Measurements from ENCODE around the gene PPM1J.
A peak's percentile ranks its signal among the peaks of the same experiment; 100 is the strongest.
"Not testable (repeated sequence)": the region's sequence is repeated elsewhere in the genome, so short reads cannot be mapped to it uniquely, and the experiment has no call there.

PPM1J gene

GRCh38 chr1:112715264-112716053, at the start of gene PPM1J:
TSS of gene PPM1J (minus strand) at chr1:112715332. CDS start at chr1:112715301, 31 bp downstream.
- peak; percentile 77 for DNase-seq

DNA sequence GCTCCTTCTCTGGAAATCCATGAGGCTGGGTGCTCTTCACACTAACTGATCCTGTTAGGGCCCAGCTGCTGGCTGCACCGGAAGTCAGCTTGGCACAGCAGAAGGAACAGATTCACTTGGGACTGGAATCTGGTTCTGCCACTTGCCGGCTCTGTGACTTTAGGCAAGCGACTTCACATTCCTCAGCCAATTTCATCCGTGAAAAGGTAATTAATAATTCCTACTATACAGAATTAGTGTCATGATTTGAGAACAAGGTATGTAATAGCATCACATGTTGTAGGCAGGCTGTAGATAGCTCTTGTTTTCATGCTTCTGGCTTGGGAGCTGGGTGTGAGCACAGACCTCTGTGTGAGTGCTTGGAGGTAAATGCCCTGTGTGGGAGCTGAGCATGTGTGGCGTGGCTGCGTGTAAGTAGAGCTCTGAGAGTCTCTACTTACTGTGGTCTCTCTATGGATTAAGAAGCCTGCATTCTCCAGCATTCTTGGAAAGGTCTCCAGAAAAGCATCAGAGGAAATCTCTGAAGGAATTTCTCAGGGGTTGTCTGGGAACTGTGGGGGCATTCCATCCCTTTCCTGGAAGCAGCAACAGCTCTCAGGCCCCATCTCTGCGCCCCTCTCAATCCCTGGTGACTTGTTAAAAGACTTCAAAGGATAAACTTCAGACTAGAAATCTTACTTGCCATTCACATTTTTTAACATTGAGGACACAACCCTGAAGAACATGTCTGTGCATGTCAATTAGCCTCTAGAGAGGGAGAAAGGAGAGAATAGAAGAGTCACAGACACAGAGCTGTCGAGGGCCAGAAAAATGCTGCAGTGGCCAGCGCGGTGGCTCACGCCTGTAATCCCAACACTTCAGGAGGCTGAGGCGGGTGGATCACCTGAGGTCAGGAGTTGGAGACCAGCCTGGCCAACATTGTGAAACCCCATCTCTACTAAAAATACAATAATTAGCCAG, 47.7 kb upstream of the PPM1J start:
- DNase-seq = no peak

- DNase-seq = no peak
These were observed 46.8 kb upstream of the PPM1J start for GRCh38 chr1:112761714-112762480.

- no peak for DNase-seq
These were observed 44.1 kb upstream of the PPM1J start for GRCh38 chr1:112759228-112759627.

DNA sequence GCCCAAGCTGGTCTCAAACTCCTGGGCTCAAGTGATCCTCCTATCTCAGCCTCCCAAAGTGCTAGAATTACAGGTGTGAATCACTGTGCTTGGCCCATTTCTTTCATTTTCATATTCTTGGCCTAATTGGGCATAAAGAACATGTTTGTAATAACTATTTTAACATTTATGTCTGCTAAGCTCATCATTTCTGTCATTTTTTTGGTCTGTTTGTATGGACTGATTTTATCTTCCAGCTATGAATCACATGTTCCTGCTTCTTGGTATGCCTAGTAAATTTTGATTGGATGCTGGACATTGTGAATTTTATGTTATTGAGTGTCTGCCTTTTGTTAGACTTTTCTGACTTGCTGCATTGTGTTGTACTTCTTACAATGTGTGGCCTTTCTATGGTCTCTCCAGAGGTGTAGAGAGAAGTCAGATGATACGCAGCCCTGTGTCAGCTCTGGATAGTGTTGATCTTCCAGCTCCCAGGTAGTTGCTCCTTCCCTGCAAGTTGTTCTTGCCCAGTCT, 39.0 kb upstream of the PPM1J start:
- no peak for DNase-seq

DNA sequence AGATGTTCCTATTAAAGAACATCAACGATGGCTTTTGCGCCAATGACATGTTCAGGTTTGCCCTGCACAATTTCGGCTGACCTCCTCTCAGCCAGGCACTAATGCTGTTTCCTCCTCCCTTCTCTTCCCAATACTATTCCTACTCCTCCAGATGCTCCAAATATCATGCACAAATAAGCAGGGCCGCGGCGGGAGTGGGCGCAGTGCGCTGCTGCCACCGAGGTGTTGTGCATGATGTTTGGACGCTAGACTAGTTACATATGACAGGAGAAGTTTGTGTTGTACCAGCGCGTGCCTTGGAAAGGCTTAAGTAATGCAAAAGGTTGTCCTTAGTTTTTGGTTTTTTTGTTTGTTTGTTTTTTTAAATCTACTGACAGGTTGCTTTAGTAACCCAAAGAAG, 33.3 kb upstream of the PPM1J start:
- DNase-seq = no peak

- no peak for DNase-seq
These were observed 29.0 kb upstream of the PPM1J start for GRCh38 chr1:112744009-112744578.

- no peak for DNase-seq
These were observed 28.3 kb upstream of the PPM1J start for GRCh38 chr1:112743174-112744008.

DNA sequence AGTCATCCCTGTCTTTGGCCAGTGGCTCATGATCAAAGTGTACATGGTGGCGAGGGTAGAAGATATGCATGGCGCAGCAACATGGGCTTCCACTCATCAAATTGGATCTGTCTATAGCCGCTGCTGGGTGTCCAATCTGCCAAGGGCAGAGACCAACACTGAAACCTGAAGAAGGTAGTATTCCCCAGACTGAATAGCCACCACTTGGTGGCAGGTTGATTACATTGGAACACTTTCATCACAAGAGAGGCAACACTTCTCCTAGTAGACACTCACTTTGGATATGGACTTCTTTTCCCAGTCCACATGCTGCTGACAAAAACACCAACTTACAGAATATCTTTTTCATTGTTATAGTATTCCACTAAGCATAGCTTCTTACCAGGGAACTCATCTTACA, 22.4 kb upstream of the PPM1J start:
- DNase-seq = no peak

DNA sequence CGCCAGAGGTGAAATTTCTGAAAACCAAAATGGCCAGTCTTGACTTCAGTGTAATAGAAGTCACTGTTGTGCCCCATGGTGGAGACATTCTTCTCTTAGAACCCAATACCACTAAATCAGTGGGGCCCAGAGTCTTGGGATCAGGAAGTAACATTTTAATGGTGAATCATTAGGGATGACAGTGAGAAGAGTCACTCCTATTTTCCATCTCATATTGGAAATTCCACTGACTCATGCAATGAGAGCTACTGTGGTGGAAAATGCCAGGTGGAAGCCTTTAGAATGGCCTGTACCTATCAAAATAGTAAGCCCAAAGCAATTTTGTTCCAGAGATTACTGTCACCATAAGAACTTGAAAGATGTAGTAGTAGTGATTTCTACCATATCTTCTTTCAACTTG, 20.6 kb upstream of the PPM1J start:
- no peak for DNase-seq

DNA sequence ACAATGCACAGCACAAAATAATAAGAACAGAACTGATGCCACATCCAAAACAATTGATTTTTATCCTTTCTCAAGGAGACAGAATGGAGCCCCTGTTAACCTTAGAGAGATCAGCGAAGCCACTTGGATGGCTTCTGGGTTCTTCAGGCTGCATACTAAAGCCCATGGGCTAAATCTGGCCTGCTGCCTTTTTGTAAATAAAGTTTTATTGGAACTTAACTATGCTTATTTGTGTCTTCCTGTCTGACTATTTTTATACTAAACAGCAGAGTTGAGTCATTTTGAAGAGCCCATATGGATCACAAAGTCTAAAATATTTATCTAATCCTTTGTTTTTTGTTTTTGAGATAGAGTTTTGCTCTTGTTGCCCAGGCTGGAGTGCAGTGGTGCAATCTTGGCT, 16.3 kb upstream of the PPM1J start:
- no peak for DNase-seq

DNA sequence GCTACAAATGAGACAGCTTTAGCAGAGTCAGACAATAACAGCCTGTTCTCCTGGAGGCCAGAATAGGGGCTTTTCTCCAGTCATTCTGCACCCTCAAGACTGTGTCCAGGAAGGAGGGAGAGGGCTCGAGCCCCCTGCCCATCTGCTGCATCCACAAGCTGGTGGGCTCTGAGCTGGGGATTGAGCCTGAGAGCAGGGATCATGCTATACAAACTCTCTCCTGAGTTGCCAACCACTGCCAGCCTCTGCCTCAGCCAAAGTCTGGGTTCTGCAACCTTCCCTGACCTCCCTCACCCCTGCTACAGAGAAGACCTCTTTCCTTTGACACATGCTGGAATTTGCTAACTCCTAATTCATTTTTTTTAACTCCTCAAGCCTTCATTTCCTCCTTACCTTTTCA, 14.8 kb upstream of the PPM1J start:
- DNase-seq = no peak

- DNase-seq = not testable (repeated sequence)
These were observed 13.9 kb upstream of the PPM1J start for GRCh38 chr1:112729011-112729410.

DNA sequence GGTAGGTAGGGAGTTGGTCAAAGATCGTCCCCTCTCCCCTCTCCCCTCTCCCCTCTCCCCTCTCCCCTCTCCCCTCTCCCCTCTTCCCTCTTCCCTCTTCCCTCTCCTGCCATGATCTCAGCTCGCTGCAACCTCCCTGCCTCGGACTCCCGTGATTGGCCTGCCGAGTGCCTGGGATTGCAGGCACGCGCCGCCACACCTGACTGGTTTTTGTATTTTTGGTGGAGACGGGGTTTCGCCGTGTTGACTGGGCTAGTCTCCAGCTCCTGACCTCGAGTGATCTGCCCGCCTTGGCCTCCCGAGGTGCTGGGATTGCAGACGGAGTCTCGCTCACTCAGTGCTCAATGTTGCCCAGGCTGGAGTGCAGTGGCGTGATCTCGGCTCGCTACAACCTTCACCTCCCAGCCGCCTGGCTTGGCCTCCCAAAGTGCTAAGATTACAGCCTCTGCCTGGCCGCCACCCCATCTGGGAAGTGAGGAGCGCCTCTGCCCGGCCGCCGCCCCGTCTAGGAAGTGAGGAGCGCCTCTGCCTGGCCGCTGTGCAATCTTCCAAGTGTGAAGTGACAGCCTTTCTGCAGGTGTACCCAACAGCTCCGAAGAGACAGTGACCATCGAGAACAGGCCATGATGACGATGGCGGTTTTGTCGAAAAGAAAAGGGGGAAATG, 13.3 kb upstream of the PPM1J start:
- DNase-seq = not testable (repeated sequence)

- no peak for DNase-seq
These were observed 12.6 kb upstream of the PPM1J start for GRCh38 chr1:112727716-112728115.

- not testable (repeated sequence) for DNase-seq
These were observed 9.1 kb upstream of the PPM1J start for GRCh38 chr1:112724240-112724639.

DNA sequence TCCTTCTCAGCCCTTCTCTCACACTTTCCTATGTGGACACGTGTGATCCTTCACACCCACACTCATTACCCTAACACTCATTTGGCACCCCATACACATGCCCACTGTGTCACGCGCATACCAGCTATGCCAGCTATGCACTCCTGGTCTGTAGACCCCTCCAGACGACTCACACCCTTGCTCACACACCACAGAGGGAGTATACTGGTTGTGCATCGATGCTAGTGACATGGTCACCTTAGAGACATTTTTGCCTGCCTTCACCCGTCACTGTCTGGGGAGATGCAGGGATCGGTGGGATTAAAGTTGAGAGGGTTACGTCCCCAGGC, 8.3 kb upstream of the PPM1J start:
- no peak for DNase-seq

DNA sequence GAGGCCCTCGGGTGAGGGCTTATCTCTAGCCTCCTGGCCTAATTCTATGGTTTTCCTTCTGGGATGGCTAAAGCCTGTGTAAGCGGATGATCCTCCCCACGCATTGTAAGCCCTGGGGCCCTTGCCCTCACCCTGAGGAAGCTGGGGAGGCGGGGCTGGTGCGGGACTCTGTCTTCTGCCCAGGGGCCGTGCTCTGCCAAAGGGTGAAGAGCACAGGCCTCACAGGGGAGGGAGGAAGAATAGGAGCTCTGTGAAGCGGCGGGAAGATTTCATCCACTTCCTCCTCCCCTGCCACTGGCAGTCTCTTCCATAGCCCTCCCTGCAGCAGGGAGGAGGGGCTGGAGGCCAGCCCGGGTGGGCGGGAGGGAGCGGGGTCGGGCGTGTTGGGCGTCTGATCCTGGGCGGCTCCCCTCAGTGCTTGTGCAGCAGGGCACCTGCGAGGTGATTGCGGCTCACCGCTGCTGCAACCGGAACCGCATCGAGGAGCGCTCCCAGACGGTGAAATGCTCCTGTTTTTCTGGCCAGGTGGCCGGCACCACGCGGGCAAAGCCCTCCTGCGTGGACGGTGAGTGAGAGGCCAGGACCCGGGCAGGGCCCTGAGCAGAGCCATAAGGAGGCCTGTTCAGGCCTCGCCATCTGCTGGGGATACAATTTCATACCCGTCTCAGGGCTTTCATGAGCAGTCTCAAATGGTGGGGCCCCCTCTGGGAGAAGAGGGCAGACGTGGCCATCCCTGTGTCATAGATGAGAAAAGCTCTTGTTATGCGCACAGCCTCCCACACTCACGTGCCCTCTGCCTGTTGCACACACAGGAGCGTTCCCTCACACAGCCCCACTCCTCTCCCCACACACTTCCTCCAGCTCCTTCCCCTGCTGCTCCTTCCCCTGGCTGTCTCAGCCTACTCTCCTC, 7.7 kb upstream of the PPM1J start:
- no peak for DNase-seq

DNA sequence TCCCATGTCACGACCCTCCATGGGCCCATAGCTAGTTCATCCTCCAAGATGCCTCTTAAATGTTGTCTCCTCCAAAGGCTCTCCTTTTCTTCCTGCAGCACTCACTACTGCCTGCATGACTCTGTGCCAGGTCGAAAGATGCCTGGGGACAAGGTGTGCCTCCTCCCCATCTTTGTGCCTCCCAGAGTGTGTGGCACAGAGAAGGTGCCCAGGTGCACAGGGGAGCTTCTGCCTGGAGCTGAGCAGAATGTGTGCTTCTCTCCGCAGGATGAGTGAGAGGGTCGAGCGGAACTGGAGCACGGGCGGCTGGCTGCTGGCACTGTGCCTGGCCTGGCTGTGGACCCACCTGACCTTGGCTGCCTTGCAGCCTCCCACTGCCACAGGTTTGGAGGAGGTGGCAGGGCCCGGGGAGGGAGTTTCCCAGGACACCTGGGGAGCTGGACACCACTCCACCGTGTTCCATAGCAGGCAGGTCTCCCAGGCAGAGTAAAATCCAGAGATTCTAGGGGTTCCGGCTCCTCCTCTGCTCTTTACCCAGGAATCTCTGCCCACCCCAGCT, 6.9 kb upstream of the PPM1J start:
- no peak for DNase-seq

DNA sequence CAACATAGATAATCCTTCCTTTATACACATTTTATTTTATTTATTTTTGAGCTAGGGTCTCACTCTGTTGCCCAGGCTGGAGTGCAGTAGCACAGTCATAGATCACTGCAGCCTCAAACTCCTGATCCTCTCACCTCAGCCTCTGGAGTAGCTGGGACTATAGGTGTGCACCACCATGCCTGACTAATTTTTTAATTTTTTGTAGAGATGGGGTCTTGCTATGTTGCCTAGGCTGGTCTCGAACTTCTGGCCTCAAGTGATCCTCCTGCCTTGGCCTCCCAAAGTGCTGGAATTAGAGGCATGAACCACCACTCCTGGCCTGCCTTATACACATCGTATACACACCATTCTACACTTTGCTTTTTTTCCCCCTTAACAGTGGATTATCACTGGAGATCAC, 6.2 kb upstream of the PPM1J start:
- DNase-seq = not testable (repeated sequence)
